Measurements from ENCODE around the gene ARSG. TPM values are rescaled to one million over a fixed set of nuclear protein-coding genes. Genes with fewer than 3 reads are reported as not detected.
A peak's percentile ranks its signal among the peaks of the same experiment; 100 is the strongest.
"Not testable (repeated sequence)": the region's sequence is repeated elsewhere in the genome, so short reads cannot be mapped to it uniquely, and the experiment has no call there.

The ARSG gene
- total RNA-seq, 2 donors from 2014 or later = 0.70 to 2.3 TPM

GRCh38 chr17:68263101-68263681 lies 28.1 kb upstream of the ARSG start:
- not testable (repeated sequence) for DNase-seq
- peak; percentile 76 for ATAC-seq
- intact Hi-C loops (cut with DNase I, micrococcal nuclease) = loop anchor here in 1 of 2 donors (5.0 kb wide), 1 partner anchor 199 kb away; no protein-coding TSS in a partner anchor

- ATAC-seq; DNase-seq; intact Hi-C loops (cut with DNase I, micrococcal nuclease): not testable (repeated sequence)
Observed at GRCh38 chr17:68265833-68266232, 25.5 kb upstream of the ARSG start.

- DNase-seq (no peak), ATAC-seq (no peak)
- intact Hi-C loops (cut with DNase I, micrococcal nuclease) = no loop called here
Observed at GRCh38 chr17:68273722-68274121, 17.6 kb upstream of the ARSG start.

DNA sequence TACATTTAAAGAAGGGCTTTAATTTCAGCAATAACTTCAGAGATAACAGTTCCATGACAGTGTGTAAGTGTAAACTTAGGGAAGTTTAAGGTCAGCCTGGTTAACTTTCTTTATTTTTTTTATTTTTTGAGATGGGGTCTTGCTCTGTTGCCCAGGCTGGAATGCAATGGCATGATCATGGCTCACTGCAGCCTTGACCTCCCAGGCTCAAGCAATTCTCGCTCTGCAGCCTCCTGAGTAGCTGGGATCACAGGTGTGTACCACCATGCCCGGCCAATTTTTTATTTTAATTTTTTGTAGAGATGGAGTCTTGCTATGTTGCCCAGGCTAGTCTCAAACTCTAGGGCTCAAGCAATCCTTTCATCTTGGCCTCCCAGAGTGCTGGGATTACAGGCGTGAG lies 15.0 kb upstream of the ARSG start:
- DNase-seq; ATAC-seq; intact Hi-C loops (cut with DNase I, micrococcal nuclease): not testable (repeated sequence)

GRCh38 chr17:68277807-68278206 lies 13.5 kb upstream of the ARSG start:
- ATAC-seq (no peak), DNase-seq (no peak)
- intact Hi-C loops (cut with DNase I, micrococcal nuclease) = no loop called here

GRCh38 chr17:68281965-68282364 lies 9.3 kb upstream of the ARSG start:
- intact Hi-C loops (cut with DNase I, micrococcal nuclease); DNase-seq; ATAC-seq: not testable (repeated sequence)

GRCh38 chr17:68288375-68288774 lies 2.9 kb upstream of the ARSG start:
- ATAC-seq = no peak
- DNase-seq = no peak

GRCh38 chr17:68288804-68289203 lies 2.5 kb upstream of the ARSG start:
- DNase-seq (no peak), ATAC-seq (no peak)
- intact Hi-C loops (cut with DNase I, micrococcal nuclease) = no loop called here

More at GRCh38 chr17:68288375-68288774, 2.9 kb upstream of the ARSG start:
- intact Hi-C loops (cut with DNase I, micrococcal nuclease) = no loop called here

- ATAC-seq (no peak), DNase-seq (no peak)
- intact Hi-C loops (cut with DNase I, micrococcal nuclease) = no loop called here
Observed at GRCh38 chr17:68289473-68289872, 1.8 kb upstream of the ARSG start.

DNA sequence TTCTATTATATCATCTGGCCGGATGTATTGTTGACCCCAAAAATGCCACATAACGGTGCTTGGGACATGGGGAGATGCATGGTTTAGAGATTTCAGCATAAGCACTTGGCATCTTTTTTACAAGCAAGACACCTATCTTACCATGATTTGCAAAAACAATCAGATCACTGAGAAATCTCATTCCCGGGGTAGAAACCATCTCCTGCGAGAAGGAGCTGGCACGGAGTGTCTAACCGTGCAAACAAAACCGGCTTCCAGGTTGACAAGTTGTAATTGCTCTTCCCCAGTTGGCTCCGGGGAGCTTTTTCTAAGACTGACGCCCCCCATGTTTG lies 1.4 kb upstream of the ARSG start:
- intact Hi-C loops (cut with DNase I, micrococcal nuclease) = no loop called here
- DNase-seq (no peak), ATAC-seq (no peak)

DNA sequence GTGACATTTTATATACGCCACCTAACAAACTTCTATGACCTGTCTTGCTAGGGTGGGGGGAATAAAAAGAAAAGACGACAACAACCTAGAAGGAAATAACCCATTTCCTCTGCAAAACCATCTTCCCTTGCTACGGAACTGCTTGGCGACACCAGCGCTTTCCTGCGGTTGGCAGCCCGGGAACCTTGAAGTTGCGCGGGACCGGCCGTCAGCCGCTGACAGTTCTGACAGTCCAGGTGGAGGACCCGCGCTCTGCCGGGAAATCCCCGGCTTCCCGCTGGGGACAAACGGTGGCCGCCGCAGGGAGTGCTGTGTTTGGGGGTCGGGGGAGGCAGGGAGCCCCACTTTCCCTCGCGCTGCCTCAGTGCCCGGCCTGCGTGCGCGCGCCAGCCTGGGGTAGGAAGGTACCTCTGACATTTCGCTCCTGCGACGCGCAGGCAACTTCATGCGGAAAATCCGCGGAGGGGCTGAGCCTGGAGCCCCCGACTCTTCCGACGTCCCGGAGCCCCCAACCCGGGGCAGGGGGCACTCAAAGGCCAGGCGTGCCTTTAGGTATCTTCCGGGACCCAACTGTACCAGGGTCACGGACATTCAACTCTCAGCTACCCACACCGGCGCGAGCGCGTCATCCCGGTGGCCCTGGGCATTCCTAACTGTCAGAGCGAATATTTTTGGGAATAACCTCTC lies 884 bp upstream of the ARSG start:
- ATAC-seq = no peak
- intact Hi-C loops (cut with DNase I, micrococcal nuclease) = no loop called here

GRCh38 chr17:68291836-68292688 lies 767 bp downstream of the ARSG start:
- intact Hi-C loops (cut with DNase I, micrococcal nuclease) = no loop called here
- ATAC-seq (peak; percentile 75), DNase-seq (peak; percentile 78 to 83)

More for the DNA sequence above, 884 bp upstream of the ARSG start:
- DNase-seq = peak in 1 of 2 donors; percentile 45

GRCh38 chr17:68292689-68293040 lies 1.4 kb downstream of the ARSG start:
- ATAC-seq = no peak
- DNase-seq = no peak

GRCh38 chr17:68293490-68294195 lies 2.3 kb downstream of the ARSG start:
- ATAC-seq (no peak), DNase-seq (no peak)
- intact Hi-C loops (cut with DNase I, micrococcal nuclease) = no loop called here

More at GRCh38 chr17:68292689-68293040, 1.4 kb downstream of the ARSG start:
- intact Hi-C loops (cut with DNase I, micrococcal nuclease) = no loop called here

DNA sequence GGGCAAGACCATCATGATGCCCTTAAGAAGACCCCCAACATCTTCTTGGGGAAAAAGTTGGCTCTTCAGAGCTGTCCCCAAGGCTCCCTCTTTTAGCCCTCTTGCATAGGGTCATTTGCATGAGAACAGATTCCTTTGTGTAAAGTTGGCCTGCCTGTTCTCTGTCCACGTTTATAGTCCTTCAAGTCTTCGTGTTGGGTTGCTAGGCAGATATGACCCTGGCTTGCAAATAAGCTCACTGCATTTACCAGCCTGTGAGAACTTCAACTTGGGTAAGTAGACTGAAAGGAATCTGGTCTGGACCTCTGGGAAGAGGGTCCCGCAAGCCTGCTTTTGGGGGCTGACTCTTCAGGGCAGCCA lies 2.9 kb downstream of the ARSG start:
- intact Hi-C loops (cut with DNase I, micrococcal nuclease) = no loop called here
- ATAC-seq (no peak), DNase-seq (no peak)

DNA sequence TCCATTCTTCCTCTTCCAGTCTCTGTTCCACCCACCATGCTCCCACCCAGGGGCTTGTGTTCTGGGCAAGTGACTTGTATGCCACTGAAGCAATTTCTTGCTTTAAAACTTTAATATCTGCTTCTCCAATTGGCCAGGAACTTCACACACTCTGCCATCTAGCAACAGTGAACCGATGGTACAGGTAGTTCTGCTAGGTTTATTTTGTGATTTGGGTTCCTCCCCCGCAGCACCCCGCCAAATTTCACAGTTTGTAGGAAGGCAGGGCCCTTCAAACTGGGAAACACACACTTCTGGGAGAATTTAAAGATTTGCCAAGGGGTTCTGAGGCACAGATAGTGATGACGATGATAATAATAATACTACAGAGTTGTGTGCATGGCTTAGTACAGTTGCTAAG lies 3.3 kb downstream of the ARSG start:
- ATAC-seq (no peak), DNase-seq (no peak)
- intact Hi-C loops (cut with DNase I, micrococcal nuclease) = no loop called here

DNA sequence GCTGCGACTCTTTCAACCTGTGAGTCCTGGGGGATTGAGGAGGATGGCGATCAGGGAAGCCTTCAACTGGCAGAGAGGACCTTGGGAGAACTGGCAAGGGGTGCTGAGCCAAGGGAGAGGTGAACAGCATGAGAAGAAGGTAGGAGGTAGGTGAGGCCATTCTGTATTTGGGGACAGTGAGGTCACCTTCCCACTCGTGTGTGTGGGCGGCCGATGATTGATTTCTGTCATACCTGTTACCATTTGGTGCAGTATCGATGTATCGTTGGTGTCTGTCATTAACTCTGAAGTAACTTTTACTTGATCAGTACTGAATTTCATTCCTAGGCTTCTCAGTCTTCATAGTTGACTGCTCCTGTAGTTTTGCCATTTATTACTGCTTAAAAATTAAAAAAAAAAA lies 3.8 kb downstream of the ARSG start:
- no peak for DNase-seq
- intact Hi-C loops (cut with DNase I, micrococcal nuclease) = no loop called here
- no peak for ATAC-seq

- intact Hi-C loops (cut with DNase I, micrococcal nuclease) = no loop called here
- ATAC-seq (no peak), DNase-seq (peak in 1 of 2 donors; percentile 19)
Observed at GRCh38 chr17:68296217-68297191, 5.2 kb downstream of the ARSG start.

All from left colon (tissue), 2 donors.